GM21723 (cell line): ENCODE measurements around the gene PTPRD.
A peak's percentile ranks its signal among the peaks of the same experiment; 100 is the strongest.

Source experiments
- ATAC-seq: cut with Tn5 transposase; IDR thresholded peaks from one replicate; pipeline ENCODE4 v1.9.1; 2021; ENCODE audit warnings: mild to moderate bottlenecking, moderate library complexity; ENCODE audit not compliant: unreplicated experiment

PTPRD gene

GRCh38 chr9:9791611-9792010, 821.2 kb downstream of the PTPRD start:
- no peak for ATAC-seq

GRCh38 chr9:9790216-9790872, 822.5 kb downstream of the PTPRD start:
- peak; percentile 77 for ATAC-seq

- no peak for ATAC-seq
Measured at GRCh38 chr9:9783711-9784110, 829.1 kb downstream of the PTPRD start.

- ATAC-seq = no peak
Measured at GRCh38 chr9:9783211-9783610, 829.6 kb downstream of the PTPRD start.

GRCh38 chr9:9778293-9778692, 834.5 kb downstream of the PTPRD start:
- ATAC-seq = no peak

- ATAC-seq = no peak
Measured at GRCh38 chr9:9774471-9774870, 838.3 kb downstream of the PTPRD start.

- no peak for ATAC-seq
Measured at GRCh38 chr9:9771314-9771713, 841.5 kb downstream of the PTPRD start.

GRCh38 chr9:9764821-9765220, 848.0 kb downstream of the PTPRD start:
- no peak for ATAC-seq

GRCh38 chr9:9754186-9754585, 858.6 kb downstream of the PTPRD start:
- ATAC-seq = no peak

GRCh38 chr9:9753266-9753665, 859.5 kb downstream of the PTPRD start:
- ATAC-seq = no peak

GRCh38 chr9:9752722-9753121, 860.1 kb downstream of the PTPRD start:
- ATAC-seq = no peak

GRCh38 chr9:9751996-9752395, 860.8 kb downstream of the PTPRD start:
- ATAC-seq = no peak

GRCh38 chr9:9750719-9751118, 862.1 kb downstream of the PTPRD start:
- no peak for ATAC-seq

- no peak for ATAC-seq
Measured at GRCh38 chr9:9749591-9749990, 863.2 kb downstream of the PTPRD start.

- ATAC-seq = no peak
Measured at GRCh38 chr9:9747787-9748186, 865.0 kb downstream of the PTPRD start.

GRCh38 chr9:9746826-9747225, 866.0 kb downstream of the PTPRD start:
- ATAC-seq = no peak

- no peak for ATAC-seq
Measured at GRCh38 chr9:9743822-9744221, 869.0 kb downstream of the PTPRD start.

GRCh38 chr9:9730174-9730573, 882.6 kb downstream of the PTPRD start:
- ATAC-seq = no peak

- ATAC-seq = no peak
Measured at GRCh38 chr9:9729082-9729481, 883.7 kb downstream of the PTPRD start.

- ATAC-seq = no peak
Measured at GRCh38 chr9:9719373-9720112, 893.3 kb downstream of the PTPRD start.

- ATAC-seq = no peak
Measured at GRCh38 chr9:9718691-9719090, 894.1 kb downstream of the PTPRD start.

- no peak for ATAC-seq
Measured at GRCh38 chr9:9679433-9679832, 933.4 kb downstream of the PTPRD start.

GRCh38 chr9:9674461-9674860, 938.3 kb downstream of the PTPRD start:
- ATAC-seq = no peak
